DMS79 treated with DMSO at 0.1 percent for 48 hours (cell line): ENCODE results near the gene TASOR.
"Not testable (repeated sequence)": the region's sequence is repeated elsewhere in the genome, so short reads cannot be mapped to it uniquely, and the experiment has no call there.

ENCODE experiments used
- DNase-seq: peaks from one replicate; lab custom pipeline; 2025; lab: John Stamatoyannopoulos, UW

Gene TASOR

DNA sequence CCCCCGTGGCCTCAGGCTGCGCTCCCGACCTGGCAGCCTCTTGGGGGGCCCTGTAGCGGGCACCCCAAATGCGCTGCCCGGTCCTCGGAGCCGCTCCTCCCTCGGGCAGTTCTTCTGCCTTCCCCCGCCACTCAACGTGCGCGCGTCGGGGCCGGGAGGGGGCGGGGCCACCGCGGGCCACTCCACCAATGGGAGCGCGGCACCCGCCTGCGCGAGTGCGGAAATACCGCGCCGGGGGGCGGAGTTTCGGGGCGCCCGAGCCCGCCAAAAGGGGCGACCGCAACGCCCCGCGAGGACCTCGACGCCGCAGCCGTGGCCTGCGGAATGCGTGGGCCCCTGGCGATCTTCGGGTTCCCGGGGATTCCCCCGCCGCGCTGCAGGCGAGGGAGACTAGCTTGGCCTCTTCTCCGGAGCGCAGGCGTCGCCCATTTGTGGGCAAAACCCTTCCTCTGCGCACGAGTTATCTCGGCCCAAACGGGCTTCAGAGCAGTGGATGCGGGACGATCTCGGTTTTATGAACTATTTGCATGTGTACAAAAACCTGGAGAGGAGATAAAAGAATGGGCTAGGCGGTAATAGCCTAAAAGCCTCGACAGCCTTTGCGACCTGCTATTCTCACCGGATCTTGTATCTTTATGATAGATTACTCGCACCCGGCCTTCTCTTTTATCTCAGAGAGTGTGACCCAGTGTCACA lies at the start of gene TASOR:
TASOR (minus strand) TSS at position 144 of the 696 bp plus-strand sequence. CDS start 259 bp downstream, outside the sequence.
- DNase-seq: peak; percentile 20

GRCh38 chr3:56732109-56732508 lies 49.0 kb upstream of the TASOR start:
- no peak for DNase-seq

GRCh38 chr3:56725175-56725574 lies 42.1 kb upstream of the TASOR start:
- DNase-seq: no peak

- no peak for DNase-seq
Observed at GRCh38 chr3:56724676-56725075, 41.6 kb upstream of the TASOR start.

DNA sequence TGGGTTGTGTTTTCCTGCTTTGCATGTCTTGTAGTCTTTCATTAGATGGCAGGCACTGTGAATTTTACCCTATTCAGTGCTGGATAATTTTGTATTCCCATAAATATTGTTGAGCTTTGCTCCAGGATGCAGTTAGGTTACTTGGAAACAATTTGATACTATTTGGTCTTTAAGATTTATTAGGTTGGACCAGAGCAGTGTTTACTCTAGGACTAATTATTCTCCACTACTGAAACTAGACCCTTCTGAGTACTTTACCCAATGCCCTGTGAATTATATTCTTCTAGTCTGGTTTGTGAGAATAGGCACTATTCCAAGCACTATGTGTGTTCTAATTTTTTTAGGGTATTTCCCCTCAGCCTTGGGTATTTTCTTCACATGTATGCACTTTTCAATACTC lies 37.8 kb upstream of the TASOR start:
- peak; percentile 1 for DNase-seq

DNA sequence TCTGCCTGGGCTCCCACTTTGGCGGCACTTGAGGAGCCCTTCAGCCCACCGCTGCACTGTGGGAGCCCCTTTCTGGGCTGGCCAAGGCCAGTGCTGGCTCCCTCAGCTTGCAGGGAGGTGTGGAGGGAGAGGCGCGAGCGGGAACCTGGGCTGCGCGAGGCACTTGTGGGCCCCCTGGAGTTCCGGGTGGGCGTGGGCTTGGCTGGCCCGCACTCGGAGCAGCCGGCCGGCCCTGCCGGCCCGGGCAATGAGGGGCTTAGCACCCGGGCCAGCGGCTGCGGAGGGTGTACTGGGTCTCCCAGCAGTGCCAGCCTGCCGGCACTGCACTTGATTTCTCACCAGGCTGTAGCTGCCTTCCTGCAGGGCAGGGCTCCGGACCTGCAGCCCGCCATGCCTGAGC lies 35.7 kb upstream of the TASOR start:
- not testable (repeated sequence) for DNase-seq

- DNase-seq: no peak
Observed at GRCh38 chr3:56711344-56711743, 28.3 kb upstream of the TASOR start.

GRCh38 chr3:56707412-56707811 lies 24.3 kb upstream of the TASOR start:
- not testable (repeated sequence) for DNase-seq

DNA sequence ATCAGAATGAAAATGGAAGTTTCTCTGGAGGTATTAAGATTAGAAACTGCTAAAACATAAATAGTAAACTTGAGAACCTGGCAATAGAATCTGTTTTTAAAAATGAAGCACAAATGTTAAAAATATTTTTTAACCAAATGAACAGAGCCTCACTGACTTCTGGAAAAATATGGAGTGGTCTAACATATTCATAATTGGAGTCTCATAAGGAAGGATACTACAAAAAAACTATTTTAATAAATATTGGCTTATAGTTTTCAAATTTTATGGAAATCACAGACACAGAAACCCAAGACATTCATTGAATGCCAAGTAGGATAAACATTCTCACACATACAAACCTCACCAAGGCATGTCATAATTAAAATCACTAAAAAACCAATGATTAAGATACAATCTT lies 23.6 kb upstream of the TASOR start:
- no peak for DNase-seq

DNA sequence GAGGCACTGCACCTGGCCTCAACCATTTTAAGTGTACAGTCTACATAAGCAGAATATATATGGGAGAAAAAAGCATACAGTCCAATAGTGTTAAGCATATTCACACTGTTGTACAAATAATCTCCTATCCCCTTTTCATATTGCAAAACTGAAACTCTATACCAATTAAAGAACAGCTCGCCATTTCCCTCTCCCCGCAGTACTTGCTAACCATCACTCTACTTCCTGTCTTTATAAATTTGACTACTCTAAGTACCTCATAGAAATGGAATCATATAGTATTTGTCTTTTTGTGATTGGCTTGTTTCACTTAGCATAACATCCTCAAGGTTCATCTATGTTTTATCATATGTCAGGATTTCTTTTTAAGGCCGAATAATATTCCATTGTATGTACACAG lies 21.6 kb upstream of the TASOR start:
- DNase-seq: no peak

- DNase-seq: peak; percentile 47
Observed at GRCh38 chr3:56702490-56703315, 19.6 kb upstream of the TASOR start.

GRCh38 chr3:56700151-56700550 lies 17.1 kb upstream of the TASOR start:
- DNase-seq: no peak

DNA sequence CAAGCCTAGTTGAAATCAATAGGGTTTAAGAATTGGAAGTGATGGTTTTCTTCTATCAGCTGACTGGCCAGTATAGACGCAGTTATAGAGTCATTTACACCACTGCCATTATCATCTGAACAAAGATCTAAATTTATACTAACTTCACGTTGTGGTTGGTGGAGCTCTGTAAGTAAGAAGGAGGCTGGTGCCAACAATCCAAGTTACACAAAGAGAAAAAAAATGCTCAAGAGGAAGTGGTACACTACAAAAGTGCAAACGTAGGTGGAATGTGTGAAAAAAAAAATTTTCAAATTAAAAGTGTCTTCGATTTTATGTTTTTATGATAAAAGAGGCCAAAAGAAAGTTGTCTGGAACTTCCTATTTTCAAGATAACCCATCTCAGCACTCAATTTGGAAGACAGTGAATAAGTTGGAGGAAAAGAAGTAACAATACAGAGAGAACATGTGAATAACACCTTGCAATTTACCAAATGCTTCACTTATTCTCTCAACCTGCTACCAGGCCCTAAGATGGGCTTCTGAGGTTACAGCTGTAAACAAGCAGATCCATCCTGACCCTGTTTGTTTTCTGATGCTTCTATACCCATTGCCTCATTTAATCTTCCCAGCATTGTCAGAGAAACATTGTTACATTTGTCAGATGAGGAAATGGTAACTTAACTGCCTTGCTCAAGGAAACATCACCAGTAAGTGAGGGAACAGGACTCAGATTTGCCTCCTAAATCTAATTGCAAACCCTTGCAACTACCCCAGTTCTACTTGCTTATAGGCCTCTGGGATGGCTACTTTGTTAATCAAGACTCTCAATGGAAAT lies 12.0 kb upstream of the TASOR start:
- DNase-seq: no peak

- no peak for DNase-seq
Observed at GRCh38 chr3:56693750-56694149, 10.7 kb upstream of the TASOR start.

- DNase-seq: not testable (repeated sequence)
Observed at GRCh38 chr3:56692520-56693433, 9.7 kb upstream of the TASOR start.

- not testable (repeated sequence) for DNase-seq
Observed at GRCh38 chr3:56692001-56692365, 8.9 kb upstream of the TASOR start.

- DNase-seq: no peak
Observed at GRCh38 chr3:56691165-56692000, 8.3 kb upstream of the TASOR start.

DNA sequence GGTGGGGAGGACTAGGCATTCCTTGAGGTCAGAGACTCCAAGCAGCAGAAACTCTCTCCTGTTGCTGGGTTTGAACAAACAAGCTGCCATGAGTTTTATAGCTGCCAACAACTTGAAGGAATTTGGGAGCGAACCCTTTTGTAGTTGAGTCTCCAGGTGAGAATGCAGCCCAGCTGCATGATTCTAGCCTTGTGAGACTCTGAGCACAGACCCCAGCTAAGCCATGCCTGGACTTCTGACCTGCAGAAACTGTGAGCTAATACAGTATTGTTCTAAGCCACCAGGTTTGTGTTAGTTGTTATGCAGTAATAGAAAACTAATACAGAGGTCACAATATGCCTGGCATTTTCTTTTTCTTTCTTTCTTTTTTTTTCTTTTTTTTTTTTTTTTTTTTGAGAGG lies 6.2 kb upstream of the TASOR start:
- DNase-seq: no peak

DNA sequence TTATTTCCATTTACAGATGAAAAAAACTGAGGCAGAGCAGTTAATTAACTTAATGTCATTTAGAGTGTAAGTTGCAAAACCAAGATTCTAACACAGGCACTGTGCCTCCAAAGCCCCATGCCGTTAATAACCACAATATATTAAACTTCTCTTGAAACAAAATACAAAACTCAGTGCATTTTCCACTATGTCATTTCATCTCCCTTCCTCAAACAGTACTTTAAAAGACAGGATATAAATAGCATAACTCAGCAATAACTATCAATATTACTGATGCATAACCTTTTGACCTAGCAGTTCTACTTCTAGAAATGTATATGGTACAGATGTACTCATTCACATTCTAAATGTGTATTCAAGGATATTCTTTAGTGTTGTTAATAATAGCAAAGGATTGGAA lies 5.1 kb upstream of the TASOR start:
- no peak for DNase-seq

DNA sequence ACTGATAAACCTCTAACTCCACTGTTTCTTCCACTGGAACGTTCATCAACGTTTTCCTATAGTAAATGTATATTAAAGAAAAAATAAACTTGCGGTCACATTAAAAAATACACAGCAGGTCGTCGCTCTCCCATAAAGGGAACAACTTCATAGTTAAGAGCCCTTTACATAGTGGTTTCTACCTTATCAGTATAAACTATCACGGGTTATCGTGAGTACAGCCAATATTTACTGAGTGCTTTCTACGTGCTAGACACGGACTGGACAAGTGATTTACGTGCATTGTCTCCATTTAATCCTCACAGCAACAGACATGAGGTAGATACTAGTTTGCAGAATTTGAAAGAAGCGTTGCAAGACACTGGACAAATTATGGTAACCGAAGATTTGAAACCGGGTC lies 964 bp upstream of the TASOR start:
- DNase-seq: no peak
